ENCODE measurements around the gene FRG2B.
"Not testable (repeated sequence)": the region's sequence is repeated elsewhere in the genome, so short reads cannot be mapped to it uniquely, and the experiment has no call there.

The FRG2B gene

DNA sequence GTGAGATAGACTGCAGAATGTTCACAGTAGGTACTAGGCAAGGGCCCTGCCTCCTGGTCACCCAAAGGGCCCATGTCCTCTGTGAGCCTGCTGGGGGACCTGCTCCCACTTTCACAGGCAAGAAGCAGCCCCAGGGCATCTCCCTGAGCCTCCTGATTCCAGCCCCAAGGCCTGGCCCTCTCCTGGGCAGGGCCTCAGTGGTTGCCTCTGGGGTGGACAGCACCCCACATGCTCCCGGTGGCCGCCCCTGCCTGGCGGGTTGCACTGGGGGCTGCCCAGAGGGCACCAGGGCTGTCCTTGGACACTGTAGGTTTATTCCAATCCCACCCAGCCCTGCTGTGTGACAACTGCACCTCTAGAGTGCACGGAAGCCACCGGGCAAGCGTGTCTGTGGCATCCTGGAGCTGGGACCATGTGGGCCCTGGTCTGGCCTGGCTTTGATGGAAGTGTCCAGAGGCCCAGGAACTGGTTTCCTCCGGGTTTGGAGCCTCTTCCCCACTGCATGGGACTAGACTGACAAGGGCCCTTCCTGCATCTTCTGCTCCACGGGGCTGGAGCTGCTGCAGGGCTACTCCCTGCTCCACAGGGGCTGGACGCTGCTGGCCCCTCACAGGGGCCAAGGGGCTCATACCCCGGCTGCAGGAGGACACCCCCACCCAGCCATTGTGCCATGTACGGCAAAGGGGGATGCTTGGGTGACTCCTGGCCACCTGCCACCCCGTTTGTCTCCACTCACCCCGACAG is 36.2 kb downstream of the FRG2B start:
- intact Hi-C loops (cut with DNase I; ENCODE audit: low total_unique reads), result no loop called here
- H3K4me1 ChIP-seq, result no peaks in the 10 kb centered on the region
- peaks cover 0 to 16% of the 10 kb centered on the region in 2 donors for H3K27me3 ChIP-seq
- no peak overlapping the region for H3K27ac ChIP-seq
- DNase-seq, result no peak
- no peaks in the 10 kb centered on the region for H3K36me3 ChIP-seq
- H3K4me3 ChIP-seq, result no peak overlapping the region
- no peaks in the 10 kb centered on the region for H3K9me3 ChIP-seq
- TF ChIP-seq, protein P1, sequence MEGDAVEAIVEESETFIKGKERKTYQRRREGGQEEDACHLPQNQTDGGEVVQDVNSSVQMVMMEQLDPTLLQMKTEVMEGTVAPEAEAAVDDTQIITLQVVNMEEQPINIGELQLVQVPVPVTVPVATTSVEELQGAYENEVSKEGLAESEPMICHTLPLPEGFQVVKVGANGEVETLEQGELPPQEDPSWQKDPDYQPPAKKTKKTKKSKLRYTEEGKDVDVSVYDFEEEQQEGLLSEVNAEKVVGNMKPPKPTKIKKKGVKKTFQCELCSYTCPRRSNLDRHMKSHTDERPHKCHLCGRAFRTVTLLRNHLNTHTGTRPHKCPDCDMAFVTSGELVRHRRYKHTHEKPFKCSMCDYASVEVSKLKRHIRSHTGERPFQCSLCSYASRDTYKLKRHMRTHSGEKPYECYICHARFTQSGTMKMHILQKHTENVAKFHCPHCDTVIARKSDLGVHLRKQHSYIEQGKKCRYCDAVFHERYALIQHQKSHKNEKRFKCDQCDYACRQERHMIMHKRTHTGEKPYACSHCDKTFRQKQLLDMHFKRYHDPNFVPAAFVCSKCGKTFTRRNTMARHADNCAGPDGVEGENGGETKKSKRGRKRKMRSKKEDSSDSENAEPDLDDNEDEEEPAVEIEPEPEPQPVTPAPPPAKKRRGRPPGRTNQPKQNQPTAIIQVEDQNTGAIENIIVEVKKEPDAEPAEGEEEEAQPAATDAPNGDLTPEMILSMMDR (IDR thresholded peaks at IDR 0.05), result no peak

DNA sequence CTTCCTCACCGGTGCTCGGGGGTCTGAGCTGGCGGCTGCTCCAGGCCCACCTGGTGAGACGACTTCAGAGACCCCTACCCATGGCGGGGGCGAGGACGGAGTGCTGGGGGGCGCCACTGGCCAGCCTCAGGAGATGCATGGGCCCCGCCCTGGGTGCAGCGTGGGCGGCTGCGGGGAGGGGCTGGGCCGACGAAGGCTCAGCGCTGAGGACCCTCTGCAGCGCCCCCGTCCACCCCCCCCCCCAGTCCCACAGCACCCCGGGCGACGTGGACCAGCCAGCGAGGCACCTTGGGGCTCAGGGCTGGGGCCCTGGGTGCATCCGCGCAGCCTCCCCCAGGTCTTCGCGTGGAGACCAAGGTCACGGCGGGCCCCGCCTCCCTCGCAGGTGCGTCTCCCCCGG is 49.6 kb downstream of the FRG2B start:
- H3K9me3 ChIP-seq, result peaks cover 0 to 25% (median 13%) of the 10 kb centered on the region in 3 donors
- H3K4me1 ChIP-seq; H3K36me3 ChIP-seq; DNase-seq; H3K27me3 ChIP-seq; H3K4me3 ChIP-seq; H3K27ac ChIP-seq; intact Hi-C loops (cut with DNase I; ENCODE audit: low total_unique reads): not testable (repeated sequence)
